H1 (cell line): ENCODE data around the gene GRK6. TPM values are rescaled to one million over a fixed set of nuclear protein-coding genes. Genes with fewer than 3 reads are reported as not detected.

Experiments
- polyA plus RNA-seq, 7 experiments: library from polyadenylated mRNA; depleted of rRNA in 3 of 7; stranded (reverse) in 5 of 7; unstranded in 2 of 7; fragments of >200 nt in 5 of 7; fragments of 200-250 nt in 2 of 7; gene quantifications; 1 replicate in 5 of 7; 2 replicates in 1 of 7; 4 replicates in 1 of 7; pipeline versions ENCODE4 v1.2.1 to v1.2.3, GENCODE V29; 2011 to 2013; ENCODE audit warnings: missing spikeins in 2 of 7, mixed read lengths in 2 of 7
- total RNA-seq: library from RNA; stranded (reverse); fragmentation: NEBNext Ultra II Directional; extraction: Animal tissue kit (Norgen Biotek cat#: 25700); gene quantifications from 2 replicates; pipeline ENCODE4 v1.2.1, GENCODE V29; 2021
- TF ChIP-seq, protein P1 (sequence below): fragments of 300-600 bp; sonication (generic); IDR thresholded peaks from 2 replicates; pipeline ENCODE4 v1.7.1; 2012; ENCODE audit warnings: low read length, moderate library complexity, mild to moderate bottlenecking, inconsistent platforms; ENCODE audit not compliant: insufficient replicate concordance

The GRK6 gene
- total and polyA plus RNA-seq, 2 of the 8 experiments (the other 6 are each of a cell fraction or from before 2014, with no cell fraction given) = 31.8 to 57.8 TPM

DNA sequence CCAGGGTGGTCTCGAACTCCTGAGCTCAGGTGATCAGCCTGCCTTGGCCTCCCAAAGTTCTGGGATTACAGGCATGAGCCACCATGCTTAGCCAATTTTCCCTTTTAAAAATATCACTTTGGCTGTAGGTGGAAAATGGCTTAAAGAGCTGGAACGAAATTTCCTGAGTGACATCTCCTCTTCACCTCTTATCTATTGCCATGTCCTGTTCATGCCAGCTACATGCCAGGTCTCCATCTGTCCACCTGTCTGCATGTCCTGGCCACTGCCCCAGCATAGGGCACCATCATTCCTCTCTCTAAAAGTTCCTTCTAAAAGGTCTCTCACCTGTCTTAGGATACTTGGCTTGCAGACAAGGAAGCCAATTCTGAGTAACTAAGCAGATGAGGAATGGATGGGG is 2.8 kb upstream of the GRK6 start (continued):
- TF ChIP-seq, protein P1, sequence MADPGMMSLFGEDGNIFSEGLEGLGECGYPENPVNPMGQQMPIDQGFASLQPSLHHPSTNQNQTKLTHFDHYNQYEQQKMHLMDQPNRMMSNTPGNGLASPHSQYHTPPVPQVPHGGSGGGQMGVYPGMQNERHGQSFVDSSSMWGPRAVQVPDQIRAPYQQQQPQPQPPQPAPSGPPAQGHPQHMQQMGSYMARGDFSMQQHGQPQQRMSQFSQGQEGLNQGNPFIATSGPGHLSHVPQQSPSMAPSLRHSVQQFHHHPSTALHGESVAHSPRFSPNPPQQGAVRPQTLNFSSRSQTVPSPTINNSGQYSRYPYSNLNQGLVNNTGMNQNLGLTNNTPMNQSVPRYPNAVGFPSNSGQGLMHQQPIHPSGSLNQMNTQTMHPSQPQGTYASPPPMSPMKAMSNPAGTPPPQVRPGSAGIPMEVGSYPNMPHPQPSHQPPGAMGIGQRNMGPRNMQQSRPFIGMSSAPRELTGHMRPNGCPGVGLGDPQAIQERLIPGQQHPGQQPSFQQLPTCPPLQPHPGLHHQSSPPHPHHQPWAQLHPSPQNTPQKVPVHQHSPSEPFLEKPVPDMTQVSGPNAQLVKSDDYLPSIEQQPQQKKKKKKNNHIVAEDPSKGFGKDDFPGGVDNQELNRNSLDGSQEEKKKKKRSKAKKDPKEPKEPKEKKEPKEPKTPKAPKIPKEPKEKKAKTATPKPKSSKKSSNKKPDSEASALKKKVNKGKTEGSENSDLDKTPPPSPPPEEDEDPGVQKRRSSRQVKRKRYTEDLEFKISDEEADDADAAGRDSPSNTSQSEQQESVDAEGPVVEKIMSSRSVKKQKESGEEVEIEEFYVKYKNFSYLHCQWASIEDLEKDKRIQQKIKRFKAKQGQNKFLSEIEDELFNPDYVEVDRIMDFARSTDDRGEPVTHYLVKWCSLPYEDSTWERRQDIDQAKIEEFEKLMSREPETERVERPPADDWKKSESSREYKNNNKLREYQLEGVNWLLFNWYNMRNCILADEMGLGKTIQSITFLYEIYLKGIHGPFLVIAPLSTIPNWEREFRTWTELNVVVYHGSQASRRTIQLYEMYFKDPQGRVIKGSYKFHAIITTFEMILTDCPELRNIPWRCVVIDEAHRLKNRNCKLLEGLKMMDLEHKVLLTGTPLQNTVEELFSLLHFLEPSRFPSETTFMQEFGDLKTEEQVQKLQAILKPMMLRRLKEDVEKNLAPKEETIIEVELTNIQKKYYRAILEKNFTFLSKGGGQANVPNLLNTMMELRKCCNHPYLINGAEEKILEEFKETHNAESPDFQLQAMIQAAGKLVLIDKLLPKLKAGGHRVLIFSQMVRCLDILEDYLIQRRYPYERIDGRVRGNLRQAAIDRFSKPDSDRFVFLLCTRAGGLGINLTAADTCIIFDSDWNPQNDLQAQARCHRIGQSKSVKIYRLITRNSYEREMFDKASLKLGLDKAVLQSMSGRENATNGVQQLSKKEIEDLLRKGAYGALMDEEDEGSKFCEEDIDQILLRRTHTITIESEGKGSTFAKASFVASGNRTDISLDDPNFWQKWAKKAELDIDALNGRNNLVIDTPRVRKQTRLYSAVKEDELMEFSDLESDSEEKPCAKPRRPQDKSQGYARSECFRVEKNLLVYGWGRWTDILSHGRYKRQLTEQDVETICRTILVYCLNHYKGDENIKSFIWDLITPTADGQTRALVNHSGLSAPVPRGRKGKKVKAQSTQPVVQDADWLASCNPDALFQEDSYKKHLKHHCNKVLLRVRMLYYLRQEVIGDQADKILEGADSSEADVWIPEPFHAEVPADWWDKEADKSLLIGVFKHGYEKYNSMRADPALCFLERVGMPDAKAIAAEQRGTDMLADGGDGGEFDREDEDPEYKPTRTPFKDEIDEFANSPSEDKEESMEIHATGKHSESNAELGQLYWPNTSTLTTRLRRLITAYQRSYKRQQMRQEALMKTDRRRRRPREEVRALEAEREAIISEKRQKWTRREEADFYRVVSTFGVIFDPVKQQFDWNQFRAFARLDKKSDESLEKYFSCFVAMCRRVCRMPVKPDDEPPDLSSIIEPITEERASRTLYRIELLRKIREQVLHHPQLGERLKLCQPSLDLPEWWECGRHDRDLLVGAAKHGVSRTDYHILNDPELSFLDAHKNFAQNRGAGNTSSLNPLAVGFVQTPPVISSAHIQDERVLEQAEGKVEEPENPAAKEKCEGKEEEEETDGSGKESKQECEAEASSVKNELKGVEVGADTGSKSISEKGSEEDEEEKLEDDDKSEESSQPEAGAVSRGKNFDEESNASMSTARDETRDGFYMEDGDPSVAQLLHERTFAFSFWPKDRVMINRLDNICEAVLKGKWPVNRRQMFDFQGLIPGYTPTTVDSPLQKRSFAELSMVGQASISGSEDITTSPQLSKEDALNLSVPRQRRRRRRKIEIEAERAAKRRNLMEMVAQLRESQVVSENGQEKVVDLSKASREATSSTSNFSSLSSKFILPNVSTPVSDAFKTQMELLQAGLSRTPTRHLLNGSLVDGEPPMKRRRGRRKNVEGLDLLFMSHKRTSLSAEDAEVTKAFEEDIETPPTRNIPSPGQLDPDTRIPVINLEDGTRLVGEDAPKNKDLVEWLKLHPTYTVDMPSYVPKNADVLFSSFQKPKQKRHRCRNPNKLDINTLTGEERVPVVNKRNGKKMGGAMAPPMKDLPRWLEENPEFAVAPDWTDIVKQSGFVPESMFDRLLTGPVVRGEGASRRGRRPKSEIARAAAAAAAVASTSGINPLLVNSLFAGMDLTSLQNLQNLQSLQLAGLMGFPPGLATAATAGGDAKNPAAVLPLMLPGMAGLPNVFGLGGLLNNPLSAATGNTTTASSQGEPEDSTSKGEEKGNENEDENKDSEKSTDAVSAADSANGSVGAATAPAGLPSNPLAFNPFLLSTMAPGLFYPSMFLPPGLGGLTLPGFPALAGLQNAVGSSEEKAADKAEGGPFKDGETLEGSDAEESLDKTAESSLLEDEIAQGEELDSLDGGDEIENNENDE = no peak
